Smooth muscle cell (in vitro differentiated cells): ENCODE results near the gene CD151. TPM values are rescaled to one million over a fixed set of nuclear protein-coding genes. Genes with fewer than 3 reads are reported as not detected.

Experiments used
- DNase-seq: peaks from one replicate; lab custom pipeline; 2025; ENCODE audit not compliant: unreplicated experiment; lab: John Stamatoyannopoulos, UW
- H2AFZ ChIP-seq: fragments of 200-600 bp; sonication (generic); 2 replicates; pipeline ENCODE4 v1.6.0; 2016; ENCODE audit warnings: antibody characterized with exemption, low read depth, mild to moderate bottlenecking
- H3F3A ChIP-seq: fragments of 200-600 bp; sonication (generic); 2 replicates; pipeline ENCODE4 v1.6.0; 2017; ENCODE audit warnings: antibody characterized with exemption, low read depth
- H3K27ac ChIP-seq: fragments of 200-600 bp; sonication (generic); 2 replicates; pipeline ENCODE4 v1.5.1; 2016; ENCODE audit warnings: low read depth, mild to moderate bottlenecking
- H3K27me3 ChIP-seq: fragments of 200-600 bp; sonication (generic); 2 replicates; pipeline ENCODE4 v1.6.1; 2016; ENCODE audit warnings: low read depth, mild to moderate bottlenecking
- H3K36me3 ChIP-seq: fragments of 200-600 bp; sonication (generic); 2 replicates; pipeline ENCODE4 v1.5.1; 2016; ENCODE audit warnings: low read depth
- H3K4me1 ChIP-seq: fragments of 200-600 bp; sonication (generic); 2 replicates; pipeline ENCODE4 v1.5.1; 2016; ENCODE audit warnings: low read depth
- H3K4me2 ChIP-seq: fragments of 200-600 bp; sonication (generic); 2 replicates; pipeline ENCODE4 v1.6.0; 2016; ENCODE audit warnings: mild to moderate bottlenecking
- H3K4me3 ChIP-seq: fragments of 200-600 bp; sonication (generic); 2 replicates; pipeline ENCODE4 v1.5.1; 2016; ENCODE audit warnings: mild to moderate bottlenecking
- H3K79me2 ChIP-seq: fragments of 200-600 bp; sonication (generic); 2 replicates; pipeline ENCODE4 v1.6.0; 2016; ENCODE audit warnings: low read depth, mild to moderate bottlenecking
- H3K9ac ChIP-seq: fragments of 200-600 bp; sonication (generic); 2 replicates; pipeline ENCODE4 v1.6.0; 2016; ENCODE audit warnings: low read depth
- H3K9me3 ChIP-seq: fragments of 200-600 bp; sonication (generic); replicated peaks from 2 replicates; pipeline ENCODE4 v1.5.1; 2016; ENCODE audit warnings: low read depth
- H4K20me1 ChIP-seq: fragments of 200-600 bp; sonication (generic); 2 replicates; pipeline ENCODE4 v1.6.0; 2016; ENCODE audit warnings: low read depth
- WGBS: methylation state at CpG from one replicate; pipeline ENCODE4 v1.1.7; 2016; ENCODE audit warnings: low lambda C conversion rate; 5-methylcytosine and 5-hydroxymethylcytosine counted together
- polyA plus RNA-seq: library from polyadenylated mRNA; unstranded; fragments of >200 nt; fragmentation: Nextera tagmentation; extraction: Ambion mirVana; gene quantifications from 2 replicates; pipeline ENCODE4 v1.2.1, GENCODE V29; 2016
- total RNA-seq: library from RNA; depleted of rRNA; stranded (reverse); fragments of >200 nt; gene quantifications from 2 replicates; pipeline ENCODE4 v1.2.3, GENCODE V29; 2014
- TF ChIP-seq, protein P1 (sequence below): fragments of 200-600 bp; sonication (generic); IDR thresholded peaks from 2 replicates; pipeline ENCODE4 v1.5.1; 2017; ENCODE audit warnings: borderline replicate concordance, mild to moderate bottlenecking, antibody characterized with exemption; ENCODE audit not compliant: insufficient read depth, poor library complexity, severe bottlenecking

The CD151 gene
- total and polyA plus RNA-seq, 2 experiments from 2014 or later, result 256 to 391 TPM

DNA sequence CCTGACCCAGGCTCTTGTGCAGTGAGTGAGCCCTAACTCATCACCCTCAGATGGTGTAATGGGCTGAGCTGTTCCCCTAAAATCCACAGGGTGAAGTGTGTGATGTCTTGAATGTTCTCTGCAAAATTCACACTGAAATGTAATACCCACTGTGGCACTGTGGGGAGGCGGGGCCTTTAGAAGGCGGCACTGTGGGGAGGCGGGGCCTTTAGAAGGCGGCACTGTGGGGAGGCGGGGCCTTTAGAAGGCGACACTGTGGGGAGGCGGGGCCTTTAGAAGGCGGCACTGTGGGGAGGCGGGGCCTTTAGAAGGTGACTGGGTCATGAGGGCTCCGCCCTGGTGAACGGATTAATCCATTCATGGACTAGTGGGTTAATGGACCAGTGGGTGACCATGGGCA, 44.8 kb downstream of the CD151 start:
- DNase-seq, result no peak

DNA sequence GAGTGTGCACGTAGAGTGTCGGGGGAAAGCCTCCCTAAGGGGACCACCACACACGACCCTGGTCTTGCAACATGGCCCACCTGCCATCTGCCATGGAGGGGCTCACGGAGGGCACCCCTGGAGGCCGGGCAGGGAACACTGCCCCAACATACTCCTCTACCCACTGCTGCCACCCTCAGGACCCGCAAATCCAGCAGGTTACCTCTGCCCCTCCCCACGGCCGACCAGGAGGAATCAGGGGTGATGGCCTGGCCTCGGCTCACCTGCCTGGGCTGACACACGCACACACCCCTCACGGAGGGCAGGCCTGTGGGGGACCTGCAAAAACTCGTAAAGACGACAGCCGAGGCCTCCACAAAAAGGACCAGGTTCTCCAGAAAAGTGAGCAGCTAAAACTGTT, 47.7 kb downstream of the CD151 start:
- H3K4me3 ChIP-seq, result no peak overlapping the region
- H3K36me3 ChIP-seq, result no peaks in the 10 kb centered on the region
- DNase-seq, result no peak
- H3K4me2 ChIP-seq, result no peak overlapping the region
- no peaks in the 10 kb centered on the region for H3K79me2 ChIP-seq
- no peaks in the 10 kb centered on the region for H3F3A ChIP-seq
- no peaks in the 10 kb centered on the region for H3K9me3 ChIP-seq
- no peak overlapping the region for H3K9ac ChIP-seq
- no peak overlapping the region for H3K27ac ChIP-seq
- H3K27me3 ChIP-seq, result no peaks in the 10 kb centered on the region
- no peaks in the 10 kb centered on the region for H3K4me1 ChIP-seq
- no peaks in the 10 kb centered on the region for H4K20me1 ChIP-seq
- H2AFZ ChIP-seq, result no peak overlapping the region
- WGBS, result 96% methylated on average over 14 of the region's 14 CpGs
- TF ChIP-seq, protein P1, sequence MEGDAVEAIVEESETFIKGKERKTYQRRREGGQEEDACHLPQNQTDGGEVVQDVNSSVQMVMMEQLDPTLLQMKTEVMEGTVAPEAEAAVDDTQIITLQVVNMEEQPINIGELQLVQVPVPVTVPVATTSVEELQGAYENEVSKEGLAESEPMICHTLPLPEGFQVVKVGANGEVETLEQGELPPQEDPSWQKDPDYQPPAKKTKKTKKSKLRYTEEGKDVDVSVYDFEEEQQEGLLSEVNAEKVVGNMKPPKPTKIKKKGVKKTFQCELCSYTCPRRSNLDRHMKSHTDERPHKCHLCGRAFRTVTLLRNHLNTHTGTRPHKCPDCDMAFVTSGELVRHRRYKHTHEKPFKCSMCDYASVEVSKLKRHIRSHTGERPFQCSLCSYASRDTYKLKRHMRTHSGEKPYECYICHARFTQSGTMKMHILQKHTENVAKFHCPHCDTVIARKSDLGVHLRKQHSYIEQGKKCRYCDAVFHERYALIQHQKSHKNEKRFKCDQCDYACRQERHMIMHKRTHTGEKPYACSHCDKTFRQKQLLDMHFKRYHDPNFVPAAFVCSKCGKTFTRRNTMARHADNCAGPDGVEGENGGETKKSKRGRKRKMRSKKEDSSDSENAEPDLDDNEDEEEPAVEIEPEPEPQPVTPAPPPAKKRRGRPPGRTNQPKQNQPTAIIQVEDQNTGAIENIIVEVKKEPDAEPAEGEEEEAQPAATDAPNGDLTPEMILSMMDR, result no peak

More for the DNA sequence above, 44.8 kb downstream of the CD151 start:
- 75% methylated on average over 10 of the region's 11 CpGs for WGBS
- H3K27me3 ChIP-seq, result no peaks in the 10 kb centered on the region
- no peaks in the 10 kb centered on the region for H3K36me3 ChIP-seq
- no peak overlapping the region for H3K4me2 ChIP-seq
- no peaks in the 10 kb centered on the region for H3K79me2 ChIP-seq
- H3F3A ChIP-seq, result no peaks in the 10 kb centered on the region
- TF ChIP-seq, protein P1, result no peak
- H3K4me1 ChIP-seq, result no peaks in the 10 kb centered on the region
- no peak overlapping the region for H2AFZ ChIP-seq
- no peaks in the 10 kb centered on the region for H4K20me1 ChIP-seq
- H3K4me3 ChIP-seq, result no peak overlapping the region
- H3K27ac ChIP-seq, result no peak overlapping the region
- H3K9me3 ChIP-seq, result no peaks in the 10 kb centered on the region
- no peak overlapping the region for H3K9ac ChIP-seq

DNA sequence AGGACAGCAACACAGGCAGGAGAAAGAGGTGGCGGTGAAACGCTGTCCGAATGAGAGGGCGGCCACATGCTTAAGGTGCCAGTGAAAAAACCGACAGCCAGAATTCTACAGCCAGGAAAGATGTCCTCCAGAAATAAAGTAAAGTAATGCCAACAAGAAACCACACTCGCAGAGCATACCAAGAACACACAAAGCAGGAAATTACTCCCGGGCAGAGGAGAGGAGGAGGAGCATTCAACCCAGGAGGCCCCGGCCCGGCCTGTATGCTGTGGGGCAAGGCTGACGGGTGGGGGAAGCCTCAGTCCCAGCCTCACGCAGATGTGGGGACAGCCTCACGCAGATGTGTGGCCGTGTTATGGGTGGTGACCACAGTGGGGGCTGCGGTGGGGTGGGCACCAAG, 49.8 kb downstream of the CD151 start:
- no peak overlapping the region for H3K4me2 ChIP-seq
- H3K4me3 ChIP-seq, result no peak overlapping the region
- DNase-seq, result no peak
- no peak overlapping the region for H3K27ac ChIP-seq
- H3K79me2 ChIP-seq, result no peaks in the 10 kb centered on the region
- no peak overlapping the region for H2AFZ ChIP-seq
- no peaks in the 10 kb centered on the region for H3K36me3 ChIP-seq
- H3K27me3 ChIP-seq, result no peaks in the 10 kb centered on the region
- no peaks in the 10 kb centered on the region for H3F3A ChIP-seq
- 85% methylated on average over 12 of the region's 14 CpGs for WGBS
- H4K20me1 ChIP-seq, result no peaks in the 10 kb centered on the region
- TF ChIP-seq, protein P1, result no peak
- no peaks in the 10 kb centered on the region for H3K4me1 ChIP-seq
- no peak overlapping the region for H3K9ac ChIP-seq
- no peaks in the 10 kb centered on the region for H3K9me3 ChIP-seq

DNA sequence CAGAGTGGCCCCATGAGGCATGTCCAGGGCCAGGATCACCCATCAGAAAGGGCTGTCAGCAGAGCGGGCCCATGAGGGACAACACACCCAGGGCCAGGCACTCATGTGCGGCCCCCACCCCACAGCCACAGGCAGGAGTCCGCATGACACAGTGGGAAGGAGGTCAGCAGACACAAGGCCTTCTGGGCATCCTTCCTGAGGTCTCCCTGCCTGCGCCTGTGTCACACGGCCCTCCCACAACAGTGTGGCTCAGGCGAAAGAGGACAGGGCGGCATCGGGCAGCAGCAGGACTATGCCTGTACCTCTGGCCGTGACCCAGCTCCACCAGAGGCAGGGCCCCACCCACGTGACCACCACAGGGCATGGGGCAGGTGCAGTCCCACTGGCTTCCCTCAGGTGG, 50.8 kb downstream of the CD151 start:
- H3K4me1 ChIP-seq, result no peaks in the 10 kb centered on the region
- TF ChIP-seq, protein P1, result no peak

More for the DNA sequence above, 50.8 kb downstream of the CD151 start:
- no peaks in the 10 kb centered on the region for H4K20me1 ChIP-seq
- H3K9ac ChIP-seq, result no peak overlapping the region
- no peaks in the 10 kb centered on the region for H3K79me2 ChIP-seq
- no peaks in the 10 kb centered on the region for H3K9me3 ChIP-seq
- no peaks in the 10 kb centered on the region for H3F3A ChIP-seq
- no peak overlapping the region for H3K4me2 ChIP-seq
- no peak overlapping the region for H3K4me3 ChIP-seq
- no peak overlapping the region for H3K27ac ChIP-seq
- H3K27me3 ChIP-seq, result no peaks in the 10 kb centered on the region
- no peaks in the 10 kb centered on the region for H3K36me3 ChIP-seq
- no peak for DNase-seq
- H2AFZ ChIP-seq, result no peak overlapping the region
- WGBS, result 93% methylated on average over 10 of the region's 10 CpGs
